Activated naive CD4-positive, alpha-beta T cell treated with anti-CD3 and anti-CD28 coated beads, Interleukin-2, amount 10 ng/mL, durations not matched to agents 7 days and 5 days (primary cell): ENCODE data around the gene PTPRS.
A peak's percentile ranks its signal among the peaks of the same experiment; 100 is the strongest.

Source experiments
- CTCF ChIA-PET: fragments of 350-600 bp; sonication (Branson Sonifier 250); formaldehyde crosslinking; loops from one replicate; lab custom pipeline; 2021; ENCODE audit warnings: antibody characterized with exemption; lab: Charles Lee
- DNase-seq: peaks from one replicate; pipeline ENCODE4 v3.0.0-alpha.2; 2020
- H3K27ac Mint-ChIP-seq: one replicate; pipeline ENCODE4 v1.8.0; 2021; ENCODE audit warnings: mild to moderate bottlenecking, moderate library complexity, mixed read lengths
- H3K27me3 Mint-ChIP-seq: one replicate; pipeline ENCODE4 v1.8.0; 2021; ENCODE audit warnings: mild to moderate bottlenecking, mixed read lengths
- H3K36me3 Mint-ChIP-seq: one replicate; pipeline ENCODE4 v1.8.0; 2021; ENCODE audit warnings: mixed read lengths
- H3K4me1 Mint-ChIP-seq: one replicate; pipeline ENCODE4 v1.8.0; 2021; ENCODE audit warnings: mixed read lengths
- H3K4me3 Mint-ChIP-seq: one replicate; pipeline ENCODE4 v1.8.0; 2021; ENCODE audit warnings: mild to moderate bottlenecking, moderate library complexity, mixed read lengths
- H3K9me3 Mint-ChIP-seq: one replicate; pipeline ENCODE4 v1.8.0; 2021; ENCODE audit warnings: mixed read lengths

PTPRS gene

GRCh38 chr19:5298471-5298901, 42.1 kb downstream of the PTPRS start:
- H3K4me1 Mint-ChIP-seq: no peaks in the 10 kb centered on the region

GRCh38 chr19:5297272-5297669, 43.3 kb downstream of the PTPRS start:
- Mint-ChIP-seq H3K27me3 (peaks cover 43% of the 10 kb centered on the region), H3K4me1 (no peaks in the 10 kb centered on the region)
- CTCF ChIA-PET: no interaction called here

More at GRCh38 chr19:5298471-5298901, 42.1 kb downstream of the PTPRS start:
- CTCF ChIA-PET: no interaction called here
- Mint-ChIP-seq H3K9me3 (peaks cover 3% of the 10 kb centered on the region), H3K27me3 (peaks cover 36% of the 10 kb centered on the region), H3K36me3 (no peaks in the 10 kb centered on the region), H3K27ac (no peak overlapping the region), H3K4me3 (no peak overlapping the region)
- DNase-seq: no peak

GRCh38 chr19:5296457-5297271, 43.9 kb downstream of the PTPRS start:
- Mint-ChIP-seq H3K27ac (no peak overlapping the region), H3K36me3 (no peaks in the 10 kb centered on the region), H3K4me3 (no peak overlapping the region), H3K4me1 (no peaks in the 10 kb centered on the region), H3K9me3 (peaks cover 3% of the 10 kb centered on the region), H3K27me3 (peaks cover 49% of the 10 kb centered on the region)
- DNase-seq: no peak
- CTCF ChIA-PET: no interaction called here

More at GRCh38 chr19:5297272-5297669, 43.3 kb downstream of the PTPRS start:
- no peak overlapping the region for H3K27ac Mint-ChIP-seq
- no peak for DNase-seq
- peaks cover 3% of the 10 kb centered on the region for H3K9me3 Mint-ChIP-seq
- no peak overlapping the region for H3K4me3 Mint-ChIP-seq
- no peaks in the 10 kb centered on the region for H3K36me3 Mint-ChIP-seq

- H3K27me3 Mint-ChIP-seq: peaks cover 56% of the 10 kb centered on the region
- CTCF ChIA-PET: no interaction called here
- no peaks in the 10 kb centered on the region for H3K4me1 Mint-ChIP-seq
- H3K36me3 Mint-ChIP-seq: no peaks in the 10 kb centered on the region
- H3K9me3 Mint-ChIP-seq: peaks cover 3% of the 10 kb centered on the region
- H3K27ac Mint-ChIP-seq: no peak overlapping the region
- H3K4me3 Mint-ChIP-seq: no peak overlapping the region
- no peak for DNase-seq
These were observed 44.6 kb downstream of the PTPRS start for GRCh38 chr19:5296021-5296420.

GRCh38 chr19:5294403-5295160, 46.0 kb downstream of the PTPRS start:
- peaks cover 62% of the 10 kb centered on the region for H3K27me3 Mint-ChIP-seq
- peaks cover 3% of the 10 kb centered on the region for H3K9me3 Mint-ChIP-seq
- no peak for DNase-seq
- CTCF ChIA-PET: no interaction called here
- H3K36me3 Mint-ChIP-seq: no peaks in the 10 kb centered on the region
- H3K4me3 Mint-ChIP-seq: no peak overlapping the region
- no peaks in the 10 kb centered on the region for H3K4me1 Mint-ChIP-seq
- no peak overlapping the region for H3K27ac Mint-ChIP-seq

GRCh38 chr19:5293612-5294378, 46.8 kb downstream of the PTPRS start:
- Mint-ChIP-seq H3K4me1 (no peaks in the 10 kb centered on the region), H3K4me3 (no peak overlapping the region), H3K27me3 (peaks cover 59% of the 10 kb centered on the region), H3K9me3 (no peaks in the 10 kb centered on the region), H3K36me3 (no peaks in the 10 kb centered on the region), H3K27ac (no peak overlapping the region)
- no peak for DNase-seq
- CTCF ChIA-PET: no interaction called here

GRCh38 chr19:5292822-5293611, 47.6 kb downstream of the PTPRS start:
- no peak overlapping the region for H3K4me3 Mint-ChIP-seq
- H3K27ac Mint-ChIP-seq: no peak overlapping the region
- no peaks in the 10 kb centered on the region for H3K9me3 Mint-ChIP-seq
- CTCF ChIA-PET: no interaction called here
- no peaks in the 10 kb centered on the region for H3K36me3 Mint-ChIP-seq
- peaks cover 53% of the 10 kb centered on the region for H3K27me3 Mint-ChIP-seq
- peak; percentile 43 for DNase-seq
- H3K4me1 Mint-ChIP-seq: no peaks in the 10 kb centered on the region

GRCh38 chr19:5292453-5292821, 48.2 kb downstream of the PTPRS start:
- Mint-ChIP-seq H3K4me3 (no peak overlapping the region), H3K9me3 (no peaks in the 10 kb centered on the region), H3K27me3 (peaks cover 53% of the 10 kb centered on the region), H3K4me1 (no peaks in the 10 kb centered on the region), H3K27ac (no peak overlapping the region), H3K36me3 (no peaks in the 10 kb centered on the region)
- no peak for DNase-seq
- CTCF ChIA-PET: no interaction called here

GRCh38 chr19:5291588-5292193, 48.9 kb downstream of the PTPRS start:
- no peak for DNase-seq
- no peaks in the 10 kb centered on the region for H3K4me1 Mint-ChIP-seq
- no peaks in the 10 kb centered on the region for H3K9me3 Mint-ChIP-seq
- CTCF ChIA-PET: no interaction called here
- no peaks in the 10 kb centered on the region for H3K36me3 Mint-ChIP-seq
- H3K27ac Mint-ChIP-seq: no peak overlapping the region
- no peak overlapping the region for H3K4me3 Mint-ChIP-seq
- peaks cover 56% of the 10 kb centered on the region for H3K27me3 Mint-ChIP-seq
